Measurements from ENCODE around the gene DENND1B. TPM values are rescaled to one million over a fixed set of nuclear protein-coding genes. Genes with fewer than 3 reads are reported as not detected.
A peak's percentile ranks its signal among the peaks of the same experiment; 100 is the strongest.

DENND1B gene
- total RNA-seq, 1 experiment from 2014 or later, result 12.7 TPM

DNA sequence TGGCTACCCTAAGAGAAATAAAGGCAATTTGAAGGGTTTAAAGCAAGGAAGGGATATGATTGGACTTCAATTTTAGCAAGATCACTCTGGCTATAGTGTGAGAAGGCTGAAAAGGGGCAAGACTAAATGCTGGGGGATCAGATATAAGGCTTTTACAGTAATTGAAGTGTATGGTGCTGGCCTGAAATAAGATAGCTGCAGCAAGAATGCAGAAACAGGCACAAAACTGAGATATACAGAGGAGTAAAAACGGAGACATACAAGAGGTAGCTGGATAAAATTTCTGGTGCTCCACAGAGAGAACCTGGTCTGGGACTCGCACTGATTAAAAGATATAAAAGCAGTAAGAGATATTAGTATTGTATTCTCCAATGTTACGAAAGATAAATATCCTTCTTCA lies 92.0 kb downstream of the DENND1B start:
- Histone ChIP-seq H3K27me3 (no peaks in the 10 kb centered on the region), H3K36me3 (no peaks in the 10 kb centered on the region), H3K4me3 (no peak overlapping the region), H3K9me3 (peaks cover 5% of the 10 kb centered on the region)
- DNase-seq, result no peak

DNA sequence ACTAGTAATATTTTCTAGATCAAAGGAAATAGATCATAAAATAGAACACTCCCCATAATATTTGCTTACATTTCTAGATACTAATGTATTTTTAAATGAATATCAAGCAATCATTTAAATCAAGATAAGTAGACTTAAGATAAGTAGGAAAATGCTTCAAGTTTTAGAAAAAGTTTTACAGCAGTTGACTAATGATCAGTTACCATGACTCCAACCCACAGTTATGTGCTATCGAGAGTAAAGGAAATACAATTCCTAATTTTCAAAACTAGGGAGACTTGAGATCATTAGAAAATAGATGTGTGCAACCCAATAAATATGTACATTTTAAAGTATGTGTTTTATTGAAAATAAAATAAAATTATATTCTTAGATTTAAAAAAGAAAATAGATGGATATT lies 95.0 kb downstream of the DENND1B start:
- no peak for DNase-seq
- H3K27me3 ChIP-seq, result no peaks in the 10 kb centered on the region
- H3K36me3 ChIP-seq, result no peaks in the 10 kb centered on the region
- no peak overlapping the region for H3K4me3 ChIP-seq
- no peaks in the 10 kb centered on the region for H3K9me3 ChIP-seq

DNA sequence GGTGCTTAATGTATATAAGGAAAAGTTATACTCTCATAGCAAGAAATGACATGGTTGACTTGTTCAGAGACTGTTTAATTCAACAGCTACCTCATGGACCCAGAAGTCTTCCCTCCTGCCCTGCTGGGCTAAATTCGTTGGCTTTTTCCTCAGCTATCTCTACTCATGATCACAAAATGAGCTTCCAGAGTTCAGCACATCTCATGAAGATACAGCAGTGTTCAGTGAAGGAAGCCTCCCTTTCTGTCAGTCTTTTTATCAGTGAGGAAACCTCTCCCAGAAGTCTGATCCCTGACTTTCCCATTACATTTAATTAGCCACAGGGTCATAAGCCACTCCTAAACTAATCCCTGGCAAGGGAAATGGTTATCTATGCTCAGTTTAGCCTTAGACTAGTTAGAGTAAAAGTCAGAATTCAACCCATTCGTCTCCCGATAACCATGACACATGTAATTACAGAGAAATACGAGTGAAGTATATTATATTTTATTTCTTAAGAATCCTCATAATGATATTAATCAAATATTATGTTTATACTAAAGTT lies 97.5 kb downstream of the DENND1B start:
- DNase-seq, result no peak

DNA sequence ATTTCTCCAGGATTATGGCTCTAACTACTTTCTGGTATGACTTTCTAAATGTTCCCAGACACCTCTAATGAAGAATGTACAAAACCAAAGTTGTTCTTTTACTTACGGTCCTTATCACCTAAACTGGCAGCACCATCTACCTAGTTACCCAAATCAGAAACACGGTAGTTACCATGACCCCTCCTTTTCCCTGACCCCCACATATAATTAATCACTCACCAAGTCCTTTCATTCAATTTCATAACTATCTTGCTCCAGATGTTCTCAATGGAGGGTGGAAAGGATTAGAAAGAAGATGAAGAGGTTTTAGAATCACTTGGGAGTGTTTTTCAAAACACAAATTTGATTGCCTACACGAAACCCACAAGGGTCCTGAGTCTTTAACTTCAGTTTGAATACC lies 98.0 kb downstream of the DENND1B start:
- no peak for DNase-seq
- H3K9me3 ChIP-seq, result no peaks in the 10 kb centered on the region
- no peak overlapping the region for H3K4me3 ChIP-seq
- no peaks in the 10 kb centered on the region for H3K27me3 ChIP-seq
- H3K36me3 ChIP-seq, result no peaks in the 10 kb centered on the region

More for the DNA sequence above, 97.5 kb downstream of the DENND1B start:
- Histone ChIP-seq H3K4me3 (no peak overlapping the region), H3K36me3 (no peaks in the 10 kb centered on the region), H3K27me3 (no peaks in the 10 kb centered on the region), H3K9me3 (no peaks in the 10 kb centered on the region)

DNA sequence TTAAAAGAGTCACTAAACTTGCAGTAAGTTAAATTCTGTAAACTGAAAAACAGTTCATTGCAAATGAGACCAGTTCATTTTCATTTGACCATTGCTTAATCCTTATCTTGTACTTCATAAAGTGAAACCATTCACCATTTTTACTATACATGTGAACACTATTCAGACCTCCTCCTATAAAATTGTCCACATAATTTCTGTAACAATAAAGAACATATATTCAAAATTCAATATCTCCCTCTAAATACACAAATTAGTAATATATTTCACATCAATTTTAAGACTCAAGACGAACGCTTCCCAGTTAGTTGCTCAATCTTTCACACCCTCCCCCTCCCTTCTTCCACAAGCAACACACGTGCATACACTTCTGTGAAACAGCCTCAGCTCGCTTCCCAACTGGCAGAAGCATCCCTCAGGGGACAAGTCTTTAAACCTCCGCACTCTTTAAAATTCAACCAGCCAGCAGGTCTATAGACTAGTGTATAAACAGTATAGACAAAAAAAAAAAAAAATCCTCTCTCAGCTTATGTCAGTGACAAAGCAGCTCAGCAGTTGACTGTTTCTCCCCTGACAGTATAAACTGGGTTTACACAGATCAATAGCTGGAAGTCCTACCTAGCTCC lies 99.6 kb downstream of the DENND1B start:
- Histone ChIP-seq H3K27me3 (no peaks in the 10 kb centered on the region), H3K36me3 (no peaks in the 10 kb centered on the region), H3K4me3 (peak overlapping the region; percentile 0; the same call in 1 of the 2 replicates), H3K9me3 (no peaks in the 10 kb centered on the region)
- no peak for DNase-seq

DNA sequence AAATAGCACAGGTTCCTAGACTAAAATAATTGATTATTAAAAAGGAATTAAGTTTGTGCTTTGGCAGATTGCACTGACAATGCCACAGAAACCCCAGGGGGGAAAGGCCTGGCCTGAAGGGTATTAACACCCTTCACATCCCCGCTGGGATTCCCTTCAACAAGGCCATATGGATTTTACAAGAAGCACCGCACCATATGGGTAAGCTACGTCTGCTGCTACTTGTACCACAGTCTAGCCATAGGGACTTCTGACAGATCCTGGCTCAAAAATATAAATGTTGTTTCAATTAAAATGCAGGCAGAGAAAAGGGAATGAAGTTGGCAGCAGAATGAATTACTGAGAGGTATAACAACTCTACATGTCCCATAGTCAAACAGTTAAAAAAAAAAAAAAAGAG lies 101.0 kb downstream of the DENND1B start:
- H3K9me3 ChIP-seq, result no peaks in the 10 kb centered on the region
- H3K36me3 ChIP-seq, result no peaks in the 10 kb centered on the region
- no peak for DNase-seq
- H3K27me3 ChIP-seq, result no peaks in the 10 kb centered on the region
- no peak overlapping the region for H3K4me3 ChIP-seq

DNA sequence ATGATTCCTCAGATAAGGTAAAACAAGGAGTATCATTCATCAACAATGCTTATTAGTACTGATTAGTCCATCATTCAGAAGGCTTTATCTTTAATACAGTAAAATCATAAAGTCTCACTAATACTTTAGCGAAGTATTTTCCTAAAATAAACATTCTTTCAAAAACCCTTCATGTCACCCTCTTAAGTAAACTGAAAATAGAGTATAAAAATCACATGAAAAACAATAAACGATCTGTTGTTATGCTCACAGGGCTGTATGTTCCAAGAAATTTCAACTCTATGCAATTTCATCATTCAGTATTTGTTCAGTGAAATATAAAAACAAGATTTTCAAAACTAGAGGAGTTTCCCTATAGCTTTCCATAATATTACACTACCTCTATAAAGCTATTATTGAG lies 102.0 kb downstream of the DENND1B start:
- DNase-seq, result no peak
- H3K36me3 ChIP-seq, result no peaks in the 10 kb centered on the region
- no peak overlapping the region for H3K4me3 ChIP-seq
- no peaks in the 10 kb centered on the region for H3K9me3 ChIP-seq
- no peaks in the 10 kb centered on the region for H3K27me3 ChIP-seq

DNA sequence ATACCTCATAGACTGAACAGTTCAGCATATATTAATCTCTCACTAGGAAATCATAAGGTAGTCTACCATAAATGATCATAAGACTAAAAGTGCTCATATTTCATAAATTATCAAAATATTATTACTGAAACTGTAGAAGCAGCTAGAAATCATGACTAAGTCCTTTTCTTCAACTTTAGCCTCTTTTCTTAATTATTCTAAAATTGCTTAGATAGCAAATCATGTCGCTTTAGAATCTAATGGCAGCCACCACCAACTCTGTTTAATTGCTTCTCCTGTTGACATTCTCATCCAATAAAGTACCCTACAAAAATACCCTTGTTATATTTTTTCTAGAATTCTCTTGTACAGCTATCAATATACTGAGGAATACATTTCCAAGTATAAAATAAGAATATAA lies 102.9 kb downstream of the DENND1B start:
- DNase-seq, result no peak
- no peaks in the 10 kb centered on the region for H3K9me3 ChIP-seq
- no peak overlapping the region for H3K4me3 ChIP-seq
- H3K36me3 ChIP-seq, result no peaks in the 10 kb centered on the region
- H3K27me3 ChIP-seq, result no peaks in the 10 kb centered on the region

DNA sequence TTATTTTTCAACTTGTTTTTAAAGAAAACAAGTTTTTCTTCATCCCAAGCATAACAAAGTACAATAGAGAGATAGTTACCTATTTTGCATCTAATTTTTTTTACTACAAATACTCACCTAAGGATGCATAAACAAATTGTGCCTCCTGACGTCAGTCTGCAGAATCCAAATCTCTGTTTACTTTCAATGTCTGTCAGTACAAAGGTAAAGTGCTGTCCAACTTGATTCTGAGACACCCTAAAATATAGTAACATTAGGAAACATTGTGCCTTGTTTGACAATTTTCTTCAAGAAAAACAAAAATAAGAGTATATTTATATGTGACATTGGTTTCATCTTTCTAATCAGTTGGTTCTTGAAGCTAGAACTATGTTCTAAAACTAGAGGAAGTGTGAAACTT lies 103.4 kb downstream of the DENND1B start:
- H3K9me3 ChIP-seq, result no peaks in the 10 kb centered on the region

DNA sequence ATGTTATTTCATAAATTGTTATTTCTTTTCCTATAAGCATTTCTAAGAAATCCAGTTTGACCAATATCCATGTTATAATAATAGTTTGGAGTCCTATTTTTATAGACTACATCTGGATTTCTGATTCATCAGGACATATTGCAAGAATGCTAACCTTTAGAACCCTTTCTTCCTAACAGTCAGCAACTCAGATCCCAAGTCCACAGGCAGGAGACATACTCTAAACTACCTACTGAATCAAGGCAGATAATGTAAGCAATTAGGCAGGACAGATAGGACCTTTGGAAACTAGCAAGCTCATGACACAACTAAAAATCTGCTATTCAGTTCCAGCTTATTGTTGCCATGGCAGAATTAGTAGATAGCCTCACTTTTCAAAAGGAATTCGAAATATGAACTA lies 104.1 kb downstream of the DENND1B start:
- no peaks in the 10 kb centered on the region for H3K36me3 ChIP-seq
- H3K9me3 ChIP-seq, result no peaks in the 10 kb centered on the region
- no peak for DNase-seq

More for the DNA sequence above, 103.4 kb downstream of the DENND1B start:
- no peaks in the 10 kb centered on the region for H3K36me3 ChIP-seq
- H3K4me3 ChIP-seq, result no peak overlapping the region
- no peaks in the 10 kb centered on the region for H3K27me3 ChIP-seq
- no peak for DNase-seq

DNA sequence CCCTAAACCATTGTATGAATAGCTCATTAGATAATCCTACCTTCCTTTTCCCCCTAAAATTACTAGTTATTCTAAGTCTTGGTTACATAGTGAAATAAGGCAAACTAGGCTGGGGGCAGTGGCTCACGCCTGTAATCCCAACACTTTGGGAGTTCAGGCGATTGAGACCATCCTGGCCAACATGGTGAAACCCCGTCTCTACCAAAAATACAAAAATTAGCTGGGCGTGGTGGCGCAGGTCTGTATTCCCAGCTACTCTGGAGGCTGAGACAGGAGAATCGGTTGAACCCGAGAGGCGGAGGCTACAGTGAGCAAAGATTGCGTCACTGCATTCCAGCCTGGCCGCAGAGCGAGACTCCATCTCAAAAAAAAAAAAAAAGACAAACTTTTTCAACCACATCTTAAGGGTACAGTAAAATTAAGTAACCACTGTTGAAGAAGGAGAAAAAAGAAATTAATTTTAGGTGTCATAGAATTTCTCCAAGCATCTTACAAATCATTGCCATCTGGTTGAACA lies 108.5 kb downstream of the DENND1B start:
- Histone ChIP-seq H3K9me3 (no peaks in the 10 kb centered on the region), H3K36me3 (no peaks in the 10 kb centered on the region)

More for the DNA sequence above, 104.1 kb downstream of the DENND1B start:
- no peak overlapping the region for H3K4me3 ChIP-seq
- H3K27me3 ChIP-seq, result no peaks in the 10 kb centered on the region

DNA sequence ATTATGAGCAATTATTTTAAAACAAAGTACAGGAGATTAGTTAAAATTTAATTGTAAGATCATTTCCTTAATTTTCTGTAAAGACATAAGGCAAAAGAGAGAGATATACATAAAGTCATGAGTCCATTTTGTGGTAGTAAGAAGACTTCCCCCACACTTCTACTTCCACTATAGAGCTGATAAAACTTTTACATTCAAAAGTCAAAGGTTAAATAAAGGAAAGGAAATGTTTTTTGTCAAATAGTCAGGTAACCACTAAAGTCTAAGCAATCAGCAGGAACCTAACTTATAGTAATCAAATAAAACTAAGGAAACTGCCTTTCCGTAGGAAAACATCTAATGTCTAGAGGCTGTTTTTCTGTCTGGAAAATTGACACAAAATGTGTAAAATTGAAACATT lies 110.9 kb downstream of the DENND1B start:
- no peak for DNase-seq

More for the DNA sequence above, 108.5 kb downstream of the DENND1B start:
- no peak for DNase-seq
- Histone ChIP-seq H3K4me3 (no peak overlapping the region), H3K27me3 (no peaks in the 10 kb centered on the region)

DNA sequence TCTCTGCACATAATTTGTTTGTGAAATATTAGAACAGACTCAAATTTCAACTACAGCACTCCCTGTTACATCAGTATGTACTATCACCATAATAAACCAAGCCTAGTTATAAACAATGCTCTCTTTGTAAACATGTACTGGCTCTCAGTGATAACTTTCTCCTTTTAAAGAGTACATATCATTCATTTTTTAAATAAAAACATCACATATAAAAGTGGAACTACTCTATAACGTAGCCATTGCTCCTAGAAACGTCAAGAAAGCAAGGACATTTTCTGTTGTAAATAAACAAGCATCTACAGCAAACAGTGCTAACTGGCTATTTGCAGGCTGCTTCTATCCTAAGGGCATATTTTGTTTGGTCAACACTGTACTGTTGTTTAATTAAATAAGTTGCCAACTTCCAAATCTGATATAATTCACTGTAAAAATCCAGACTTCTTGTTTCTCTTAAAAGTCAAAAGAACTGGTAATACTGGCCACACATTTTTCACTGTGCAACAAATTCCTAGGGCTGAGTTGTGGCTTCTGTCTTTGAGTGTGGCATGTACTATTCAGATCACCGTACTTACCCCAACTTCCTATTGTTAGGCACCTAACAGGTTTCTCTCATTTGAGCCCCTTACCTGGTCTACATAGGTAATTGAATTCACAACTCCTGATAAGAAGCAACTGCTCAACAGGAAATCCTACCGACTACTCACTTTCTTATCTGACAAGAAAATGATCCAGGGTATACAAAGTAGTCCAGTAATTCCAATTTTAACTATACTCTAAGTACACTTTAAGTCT lies 111.9 kb downstream of the DENND1B start:
- DNase-seq, result no peak
- Histone ChIP-seq H3K36me3 (no peaks in the 10 kb centered on the region), H3K27me3 (no peaks in the 10 kb centered on the region), H3K4me3 (no peak overlapping the region), H3K9me3 (no peaks in the 10 kb centered on the region)

More for the DNA sequence above, 110.9 kb downstream of the DENND1B start:
- H3K27me3 ChIP-seq, result no peaks in the 10 kb centered on the region
- no peaks in the 10 kb centered on the region for H3K36me3 ChIP-seq
- H3K9me3 ChIP-seq, result no peaks in the 10 kb centered on the region
- H3K4me3 ChIP-seq, result no peak overlapping the region

DNA sequence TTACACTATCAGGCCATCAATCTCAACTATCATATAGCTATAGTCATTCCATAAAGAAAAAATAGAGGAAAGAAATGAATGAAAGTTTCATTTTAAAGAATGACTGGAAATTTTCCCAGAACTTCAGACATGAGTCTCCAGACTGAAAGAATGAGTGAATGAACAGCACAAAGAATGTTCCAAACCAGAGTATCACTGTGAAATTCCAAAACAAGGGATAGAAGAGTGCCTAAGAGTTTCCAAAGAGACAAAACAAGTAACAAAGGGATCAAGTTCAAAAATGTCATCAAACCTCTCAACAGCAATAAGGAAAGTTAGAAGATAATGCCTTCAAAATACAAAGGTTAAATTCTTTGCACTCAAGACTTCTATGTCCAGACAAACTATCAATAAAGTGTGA lies 114.9 kb downstream of the DENND1B start:
- no peak for DNase-seq
- H3K27me3 ChIP-seq, result no peaks in the 10 kb centered on the region
- H3K36me3 ChIP-seq, result no peaks in the 10 kb centered on the region; the same call in 1 of the 2 replicates
- no peaks in the 10 kb centered on the region for H3K9me3 ChIP-seq
- no peak overlapping the region for H3K4me3 ChIP-seq

DNA sequence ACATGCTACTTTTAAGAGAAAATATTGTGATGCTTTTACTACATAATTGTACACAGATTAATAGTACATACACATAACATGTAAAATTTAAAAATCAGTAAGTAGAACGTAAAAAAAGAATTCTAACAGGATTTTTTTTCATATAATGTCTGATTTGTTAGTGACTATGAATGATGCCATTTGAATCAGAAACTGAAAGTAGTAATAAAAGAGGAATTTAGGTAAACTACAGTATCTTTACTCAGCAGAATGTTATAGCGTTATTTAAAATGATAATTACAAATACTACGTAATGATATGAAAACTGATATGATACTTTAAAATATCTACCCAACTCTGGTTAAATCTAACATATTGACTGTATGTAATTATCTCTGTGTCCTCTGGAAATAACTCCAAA lies 116.1 kb downstream of the DENND1B start:
- no peak for DNase-seq

DNA sequence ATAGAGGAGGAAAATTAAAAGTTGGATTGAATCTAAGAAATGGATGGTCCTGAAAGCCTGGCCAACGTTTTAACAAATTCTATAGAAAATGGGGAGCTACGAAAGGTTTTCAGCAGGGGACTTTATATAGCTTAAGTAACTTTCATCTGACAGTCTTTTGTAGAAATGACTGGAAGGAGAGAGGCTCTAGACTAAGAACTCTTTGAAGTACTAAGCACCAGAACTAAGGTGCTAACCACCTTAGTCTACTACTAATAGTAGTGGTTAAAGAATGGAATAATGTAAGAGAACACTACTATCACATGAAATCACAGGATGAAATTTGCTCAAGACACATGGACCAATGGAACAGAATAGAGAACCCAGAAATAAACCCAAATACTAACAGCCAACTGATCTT lies 126.1 kb downstream of the DENND1B start:
- Histone ChIP-seq H3K4me3 (no peak overlapping the region), H3K27me3 (no peaks in the 10 kb centered on the region), H3K9me3 (no peaks in the 10 kb centered on the region), H3K36me3 (no peaks in the 10 kb centered on the region)
- no peak for DNase-seq

More for the DNA sequence above, 116.1 kb downstream of the DENND1B start:
- Histone ChIP-seq H3K4me3 (no peak overlapping the region), H3K27me3 (no peaks in the 10 kb centered on the region), H3K9me3 (no peaks in the 10 kb centered on the region), H3K36me3 (no peaks in the 10 kb centered on the region; the same call in 1 of the 2 replicates)

DNA sequence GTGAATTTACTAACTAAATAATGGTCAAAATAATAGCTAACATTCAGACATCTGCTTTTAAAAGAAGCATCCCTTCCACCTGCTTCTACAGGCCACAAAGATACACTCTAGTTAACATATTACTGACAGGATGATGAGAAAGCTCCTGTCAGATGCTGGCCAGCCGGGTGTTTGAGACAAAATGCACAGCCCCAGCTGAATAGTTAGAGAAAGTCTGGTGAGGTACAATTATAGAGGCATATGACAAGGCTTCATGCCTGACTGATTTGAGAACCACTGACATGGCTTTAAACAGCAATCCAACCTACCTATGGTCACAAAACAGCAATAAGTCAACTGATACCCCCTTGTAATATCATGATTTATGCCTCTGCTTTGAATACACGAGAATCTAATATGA lies 137.0 kb downstream of the DENND1B start:
- H3K27me3 ChIP-seq, result no peaks in the 10 kb centered on the region
- H3K36me3 ChIP-seq, result peaks cover 6% of the 10 kb centered on the region
- peaks cover 2% of the 10 kb centered on the region; the same call in 1 of the 2 replicates for H3K9me3 ChIP-seq
- DNase-seq, result no peak
- no peak overlapping the region for H3K4me3 ChIP-seq
